Body of pancreas (tissue), 4 donors: ENCODE data around the gene MPI.

Source experiments
- POLR2A ChIP-seq, 3 donors: fragments of 450-650 bp; IDR thresholded peaks; one replicate each; pipeline ENCODE4 v1.6.1; 2016; ENCODE audit warnings: antibody characterized with exemption in 3 of 3, mild to moderate bottlenecking in 2 of 3
- TF ChIP-seq, protein P1 (sequence below), 7 experiments: fragments of 450-650 bp in 4 of 7; fragments of 200-600 bp in 3 of 7; sonication (generic) in 3 of 7; IDR thresholded peaks; one replicate each; pipeline ENCODE4 v1.5.1; 2016 to 2019; ENCODE audit warnings: antibody characterized with exemption in 7 of 7

DNA sequence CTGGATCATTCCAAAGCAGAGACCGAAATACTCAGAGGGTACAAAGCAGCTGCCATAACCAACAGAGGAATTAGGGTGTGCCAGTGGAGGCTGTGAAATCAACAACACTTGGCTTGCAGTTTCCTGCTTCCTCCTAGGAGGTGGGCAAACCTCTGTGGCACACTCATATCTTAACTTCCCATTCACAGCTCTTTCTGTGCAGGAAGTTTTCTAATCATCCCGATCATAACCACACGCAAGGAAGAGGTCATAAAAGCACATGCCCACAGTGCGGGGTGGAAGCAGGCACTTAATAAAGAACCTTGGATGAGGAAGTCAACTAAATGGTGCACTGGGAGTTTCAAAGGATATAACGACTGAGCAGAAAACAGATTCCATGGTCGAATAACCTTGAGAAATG, 21.8 kb upstream of the MPI start:
- peak in 1 of 3 donors; percentile 23 for TF ChIP-seq POLR2A (IDR thresholded peaks at IDR 0.05)
- TF ChIP-seq, protein P1, sequence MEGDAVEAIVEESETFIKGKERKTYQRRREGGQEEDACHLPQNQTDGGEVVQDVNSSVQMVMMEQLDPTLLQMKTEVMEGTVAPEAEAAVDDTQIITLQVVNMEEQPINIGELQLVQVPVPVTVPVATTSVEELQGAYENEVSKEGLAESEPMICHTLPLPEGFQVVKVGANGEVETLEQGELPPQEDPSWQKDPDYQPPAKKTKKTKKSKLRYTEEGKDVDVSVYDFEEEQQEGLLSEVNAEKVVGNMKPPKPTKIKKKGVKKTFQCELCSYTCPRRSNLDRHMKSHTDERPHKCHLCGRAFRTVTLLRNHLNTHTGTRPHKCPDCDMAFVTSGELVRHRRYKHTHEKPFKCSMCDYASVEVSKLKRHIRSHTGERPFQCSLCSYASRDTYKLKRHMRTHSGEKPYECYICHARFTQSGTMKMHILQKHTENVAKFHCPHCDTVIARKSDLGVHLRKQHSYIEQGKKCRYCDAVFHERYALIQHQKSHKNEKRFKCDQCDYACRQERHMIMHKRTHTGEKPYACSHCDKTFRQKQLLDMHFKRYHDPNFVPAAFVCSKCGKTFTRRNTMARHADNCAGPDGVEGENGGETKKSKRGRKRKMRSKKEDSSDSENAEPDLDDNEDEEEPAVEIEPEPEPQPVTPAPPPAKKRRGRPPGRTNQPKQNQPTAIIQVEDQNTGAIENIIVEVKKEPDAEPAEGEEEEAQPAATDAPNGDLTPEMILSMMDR (IDR thresholded peaks at IDR 0.05), result no peak
